ENCODE measurements around the gene CRAMP1.
"Not testable (repeated sequence)": the region's sequence is repeated elsewhere in the genome, so short reads cannot be mapped to it uniquely, and the experiment has no call there.

Gene CRAMP1

DNA sequence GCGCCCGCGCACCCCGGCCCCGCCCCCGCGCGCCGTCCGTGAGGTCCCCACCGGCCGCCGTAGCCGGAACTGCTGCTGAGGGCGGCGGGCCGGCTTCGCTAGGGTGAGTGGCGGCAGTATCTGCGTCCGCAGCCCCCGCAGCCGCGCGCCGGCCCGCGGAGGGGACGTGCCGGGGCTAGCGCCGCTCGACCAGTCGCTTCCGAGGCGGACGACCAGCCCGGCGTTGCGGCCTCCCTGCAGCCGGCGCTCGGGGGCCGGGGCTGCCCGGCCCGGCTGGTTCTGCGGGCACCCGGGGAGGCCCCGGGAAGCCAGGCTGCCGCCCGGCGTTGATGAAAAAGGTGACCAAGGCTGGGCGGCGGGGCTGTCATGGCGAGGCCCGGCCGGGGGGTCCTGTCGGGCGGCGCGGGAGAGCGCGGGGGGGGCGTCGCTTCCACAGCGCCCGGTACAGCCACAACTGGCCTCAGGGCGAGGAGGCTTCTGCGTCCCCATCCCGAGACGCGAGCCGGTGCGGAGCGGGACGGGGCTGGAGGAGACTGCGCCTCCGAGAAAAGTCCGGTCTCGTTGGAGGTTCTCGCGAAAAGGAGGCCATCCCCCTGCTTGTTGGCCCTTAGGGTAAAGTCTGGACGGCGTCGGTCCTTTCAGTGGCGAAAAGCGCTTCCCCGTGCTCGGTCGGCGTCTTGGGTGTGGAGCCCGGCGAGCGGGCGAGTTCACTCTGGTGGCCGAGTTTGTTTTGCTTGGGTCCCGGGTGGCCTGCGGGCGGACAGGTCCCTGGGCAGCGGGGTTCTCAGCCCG is at the start of gene CRAMP1:
CRAMP1 (plus strand) TSS at position 41 of the 792 bp plus-strand sequence. CDS start 2,280 bp downstream, outside the sequence.
- no peak for DNase-seq (ENCODE audit: low read depth in 1 of 2, low spot score in 1 of 2)

GRCh38 chr16:1563786-1564185 is 48.4 kb upstream of the CRAMP1 start:
- DNase-seq (ENCODE audit: low read depth in 1 of 2, low spot score in 1 of 2), result no peak

GRCh38 chr16:1564325-1564724 is 47.8 kb upstream of the CRAMP1 start:
- no peak for DNase-seq (ENCODE audit: low read depth in 1 of 2, low spot score in 1 of 2)

DNA sequence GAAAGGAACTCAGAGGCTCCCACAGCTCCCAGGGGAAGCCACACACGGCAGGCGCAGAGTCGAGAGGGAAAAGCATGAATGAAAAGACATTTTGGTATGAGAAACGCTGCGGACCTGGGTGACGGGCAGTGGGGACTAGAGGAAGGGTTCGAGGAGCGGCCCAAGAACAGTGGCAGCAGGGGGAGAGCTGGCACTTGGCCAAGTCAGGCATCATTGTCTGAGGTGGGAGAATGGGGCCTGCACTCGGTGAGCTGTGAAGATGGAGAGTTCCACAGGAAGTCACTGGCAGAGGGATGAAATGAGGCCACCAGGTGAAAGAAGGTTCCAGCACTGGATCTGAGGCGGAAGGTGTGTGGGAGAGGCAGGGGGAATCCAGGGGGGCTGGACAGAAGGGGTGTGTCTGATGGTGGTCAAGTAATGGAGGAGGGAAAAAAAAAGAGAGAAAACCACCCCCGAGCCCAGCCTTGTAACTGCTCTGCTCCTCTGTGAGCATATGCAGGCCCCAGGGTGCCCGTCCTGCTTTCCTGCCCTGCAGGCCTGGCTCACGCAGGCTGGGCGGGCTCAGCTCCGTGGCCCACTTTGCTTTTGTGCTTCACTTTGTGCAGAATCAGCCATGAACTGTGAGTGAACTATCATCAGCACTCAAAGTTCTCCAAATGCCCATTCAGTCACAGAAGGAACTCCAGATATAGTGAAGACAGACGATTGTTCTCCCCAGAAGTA is 46.9 kb upstream of the CRAMP1 start:
- DNase-seq (ENCODE audit: low read depth in 1 of 2, low spot score in 1 of 2), result no peak

- no peak for DNase-seq (ENCODE audit: low read depth in 1 of 2, low spot score in 1 of 2)
Measured at GRCh38 chr16:1567988-1568387, 44.2 kb upstream of the CRAMP1 start.

DNA sequence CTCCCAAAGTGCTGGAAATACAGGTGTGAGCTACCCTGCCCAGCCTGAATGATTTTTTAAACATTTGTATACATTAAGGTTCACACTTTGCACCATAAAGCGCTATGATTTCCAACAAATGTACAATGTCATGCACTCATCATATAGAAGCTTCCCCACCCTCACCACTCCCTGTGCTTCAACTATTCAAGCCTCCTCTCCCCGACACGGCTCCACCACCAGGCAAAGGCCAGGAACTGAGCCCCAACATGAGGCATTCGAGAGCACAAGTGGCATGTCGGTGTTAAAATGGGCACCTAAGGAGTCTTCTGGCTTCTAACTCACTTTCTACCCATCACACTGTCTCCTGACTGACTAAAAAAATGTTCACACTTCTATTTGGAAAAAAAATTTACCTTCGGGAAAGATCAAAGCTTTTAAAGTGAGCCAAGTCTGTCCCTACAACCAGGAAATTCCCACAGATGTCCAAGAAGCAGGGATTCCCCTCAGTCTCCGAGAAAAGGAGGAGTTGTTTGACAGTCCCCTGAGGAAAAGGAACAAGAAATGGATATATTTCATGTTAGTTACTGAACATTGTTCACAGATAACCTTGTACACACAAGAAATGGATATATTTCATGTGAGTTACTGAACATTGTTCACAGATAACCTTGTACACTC is 41.0 kb upstream of the CRAMP1 start:
- DNase-seq (ENCODE audit: low read depth in 1 of 2, low spot score in 1 of 2), result no peak

DNA sequence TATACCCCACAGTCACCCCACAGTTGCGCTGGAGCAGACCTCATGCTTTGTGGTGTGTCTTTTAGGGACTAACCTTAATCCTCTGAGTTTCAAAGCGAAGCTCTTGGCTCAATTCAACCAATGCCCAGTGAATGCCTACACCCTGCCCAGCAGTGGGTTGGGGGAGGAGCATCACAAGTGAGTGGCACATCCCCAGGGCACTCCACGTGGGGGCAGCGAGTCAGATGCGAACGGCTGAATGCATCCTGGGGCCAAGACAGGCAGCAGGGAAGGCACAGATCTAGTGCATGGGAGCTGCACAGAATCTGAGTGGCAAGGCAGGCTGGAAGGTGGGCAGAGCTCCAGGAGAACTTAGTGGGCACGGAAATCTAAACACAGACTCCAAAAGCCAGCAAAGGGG is 39.5 kb upstream of the CRAMP1 start:
- DNase-seq (ENCODE audit: low read depth in 1 of 2, low spot score in 1 of 2), result no peak

DNA sequence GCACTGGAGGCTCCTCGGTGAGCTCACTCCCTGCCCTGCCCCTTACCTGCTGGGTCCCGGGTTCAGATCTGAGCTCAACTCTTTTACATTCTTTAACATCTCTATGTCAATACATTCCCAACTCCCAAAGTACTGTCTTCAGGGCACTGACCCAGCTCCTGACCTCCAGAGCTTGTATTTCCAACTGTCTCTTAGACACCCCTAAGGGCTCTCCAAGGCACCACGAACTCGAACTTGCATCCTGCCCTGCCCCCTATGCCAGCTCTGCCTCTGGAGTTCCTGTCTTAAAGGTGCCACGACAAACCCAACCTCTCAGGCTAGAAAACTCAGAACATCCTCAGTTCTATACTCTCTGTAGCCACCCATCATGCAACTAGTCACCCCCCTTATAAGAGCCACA is 38.9 kb upstream of the CRAMP1 start:
- DNase-seq (ENCODE audit: low read depth in 1 of 2, low spot score in 1 of 2), result no peak

DNA sequence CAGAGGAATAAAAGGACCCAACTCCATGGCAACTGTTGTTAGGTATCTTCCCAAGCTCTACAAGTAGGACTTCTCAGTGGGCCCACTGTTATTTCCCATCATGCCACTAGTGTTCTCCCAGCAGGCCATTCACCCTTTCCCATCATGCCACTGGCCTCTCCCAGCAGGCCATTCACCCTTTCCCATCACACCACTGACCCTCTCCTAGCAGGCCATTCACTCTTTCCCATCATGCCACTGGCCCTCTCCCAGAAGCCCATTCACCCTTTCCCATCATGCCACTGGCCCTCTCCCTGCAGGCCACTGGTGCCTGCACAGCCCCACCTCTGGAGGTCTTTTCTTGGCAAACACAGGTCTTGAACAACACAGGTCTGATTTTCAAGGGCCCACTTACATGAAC is 36.6 kb upstream of the CRAMP1 start:
- DNase-seq (ENCODE audit: low read depth in 1 of 2, low spot score in 1 of 2), result no peak

DNA sequence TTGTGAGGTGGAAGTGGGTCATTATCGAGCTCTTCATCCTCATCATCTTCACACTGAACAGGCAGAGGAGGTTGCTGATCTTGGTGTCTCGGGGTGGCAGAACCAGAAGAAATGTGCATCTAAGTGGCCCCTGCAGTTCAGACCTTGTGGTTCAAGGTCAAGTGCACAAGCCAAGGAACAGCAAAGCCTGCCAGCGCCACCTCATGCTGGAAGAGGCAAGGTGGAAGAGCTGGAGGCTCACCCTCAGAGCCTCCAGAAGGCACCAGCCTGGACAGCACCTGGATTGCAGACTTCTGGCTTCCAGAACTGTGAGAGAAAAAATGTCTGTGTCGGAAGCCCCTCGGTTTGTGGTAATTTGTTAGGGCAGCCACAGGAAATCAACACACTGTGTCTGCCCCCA is 32.9 kb upstream of the CRAMP1 start:
- no peak for DNase-seq (ENCODE audit: low read depth in 1 of 2, low spot score in 1 of 2)

GRCh38 chr16:1580256-1580655 is 31.9 kb upstream of the CRAMP1 start:
- no peak for DNase-seq (ENCODE audit: low read depth in 1 of 2, low spot score in 1 of 2)

DNA sequence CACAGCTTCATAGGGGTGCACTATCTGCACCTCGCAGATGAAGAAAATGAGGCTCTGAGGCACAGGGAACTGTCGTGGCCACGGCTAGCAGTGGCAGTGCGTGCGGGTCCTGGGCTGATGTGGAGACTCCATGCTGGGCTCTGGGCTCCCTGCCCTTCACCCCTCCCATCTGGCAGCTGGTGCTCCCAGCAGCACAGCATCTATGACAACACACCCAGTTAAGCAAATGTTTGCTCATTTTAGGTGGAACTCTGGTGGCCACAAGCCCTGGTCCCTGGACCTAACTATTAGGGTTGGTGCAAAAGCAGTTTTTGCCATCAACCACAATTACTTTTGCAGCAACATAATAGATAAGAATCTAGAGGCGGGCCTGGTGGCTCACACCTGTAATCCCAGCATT is 31.2 kb upstream of the CRAMP1 start:
- DNase-seq (ENCODE audit: low read depth in 1 of 2, low spot score in 1 of 2), result no peak

DNA sequence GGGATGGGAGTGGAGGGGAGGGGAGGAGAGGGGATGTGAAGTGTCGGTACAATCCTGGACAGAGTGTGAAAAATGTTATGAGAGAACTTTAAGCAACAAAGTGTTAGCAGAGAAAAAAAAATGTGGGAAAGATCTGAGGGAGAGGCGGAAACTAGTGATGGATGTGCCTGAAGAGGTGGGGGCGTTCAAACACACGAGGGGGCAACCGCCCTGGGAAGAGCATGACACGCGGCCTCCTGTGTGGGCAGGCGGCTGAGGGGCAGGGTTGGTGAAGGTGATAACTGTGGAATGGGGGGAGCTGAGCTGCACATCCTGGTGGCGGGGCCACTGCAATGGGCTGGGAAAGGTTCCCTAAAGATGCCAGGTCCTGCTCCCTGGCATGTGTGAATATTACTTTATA is 30.4 kb upstream of the CRAMP1 start:
- DNase-seq (ENCODE audit: low read depth in 1 of 2, low spot score in 1 of 2), result no peak

- no peak for DNase-seq (ENCODE audit: low read depth in 1 of 2, low spot score in 1 of 2)
Measured at GRCh38 chr16:1583180-1583579, 29.0 kb upstream of the CRAMP1 start.

- no peak for DNase-seq (ENCODE audit: low read depth in 1 of 2, low spot score in 1 of 2)
Measured at GRCh38 chr16:1584926-1585484, 27.2 kb upstream of the CRAMP1 start.

DNA sequence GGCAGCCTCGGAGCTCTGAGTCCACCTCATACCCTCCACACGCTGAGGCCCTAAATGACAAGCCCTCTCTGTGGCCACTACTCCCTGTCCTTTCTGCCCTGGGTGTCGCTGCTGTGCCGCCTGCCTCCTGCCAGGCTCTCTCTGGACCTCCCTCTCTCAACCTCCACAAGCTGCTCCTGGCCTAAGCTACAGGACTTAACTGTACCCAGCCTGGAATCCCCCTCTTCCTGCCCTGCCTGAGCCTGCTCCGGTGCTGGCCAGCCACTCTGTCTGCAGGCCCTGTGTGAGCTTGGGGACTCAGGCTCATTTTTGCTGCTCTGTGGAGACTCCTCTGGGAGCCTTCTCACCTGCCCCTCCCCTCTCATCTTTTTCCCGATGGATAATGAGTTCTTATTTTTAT is 21.8 kb upstream of the CRAMP1 start:
- DNase-seq (ENCODE audit: low read depth in 1 of 2, low spot score in 1 of 2), result no peak

- DNase-seq (ENCODE audit: low read depth in 1 of 2, low spot score in 1 of 2), result no peak
Measured at GRCh38 chr16:1590930-1591705, 21.0 kb upstream of the CRAMP1 start.

DNA sequence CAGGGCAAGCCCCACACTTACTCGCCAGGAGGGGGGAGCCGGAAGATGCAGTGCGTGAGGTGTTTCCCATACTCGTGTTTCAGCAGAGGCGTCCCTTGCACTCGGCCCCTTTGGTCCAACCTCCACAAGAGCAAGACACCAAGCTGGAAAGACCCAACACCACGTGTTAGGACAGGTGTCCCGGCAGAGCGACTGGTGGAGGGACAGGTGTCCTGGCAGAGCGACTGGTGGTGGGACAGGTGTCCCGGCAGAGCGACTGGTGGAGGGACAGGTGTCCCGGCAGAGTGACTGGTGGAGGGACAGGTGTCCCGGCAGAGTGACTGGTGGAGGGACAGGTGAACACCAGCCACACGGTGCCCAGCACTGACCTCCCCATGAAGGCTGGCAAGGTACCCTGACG is 19.7 kb upstream of the CRAMP1 start:
- DNase-seq (ENCODE audit: low read depth in 1 of 2, low spot score in 1 of 2), result no peak

DNA sequence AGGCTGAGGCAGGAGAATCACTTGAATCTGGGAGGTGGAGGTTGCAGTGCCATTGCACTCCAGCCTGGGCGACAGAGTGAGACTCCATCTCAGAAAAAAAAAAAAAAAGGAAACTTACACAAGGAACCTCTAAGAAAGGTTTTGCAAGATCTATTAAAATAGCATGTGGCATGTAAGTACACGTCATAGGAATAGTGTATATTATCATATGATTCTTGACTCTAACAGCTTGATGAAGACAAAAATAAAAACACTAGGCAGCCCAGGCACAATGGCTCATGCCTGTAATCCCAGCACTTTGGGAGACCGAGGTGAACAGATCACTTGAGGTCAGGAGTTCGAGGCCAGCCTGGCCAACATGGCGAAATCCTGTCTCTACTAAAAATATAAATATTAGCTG is 16.6 kb upstream of the CRAMP1 start:
- not testable (repeated sequence) for DNase-seq (ENCODE audit: low read depth in 1 of 2, low spot score in 1 of 2)

DNA sequence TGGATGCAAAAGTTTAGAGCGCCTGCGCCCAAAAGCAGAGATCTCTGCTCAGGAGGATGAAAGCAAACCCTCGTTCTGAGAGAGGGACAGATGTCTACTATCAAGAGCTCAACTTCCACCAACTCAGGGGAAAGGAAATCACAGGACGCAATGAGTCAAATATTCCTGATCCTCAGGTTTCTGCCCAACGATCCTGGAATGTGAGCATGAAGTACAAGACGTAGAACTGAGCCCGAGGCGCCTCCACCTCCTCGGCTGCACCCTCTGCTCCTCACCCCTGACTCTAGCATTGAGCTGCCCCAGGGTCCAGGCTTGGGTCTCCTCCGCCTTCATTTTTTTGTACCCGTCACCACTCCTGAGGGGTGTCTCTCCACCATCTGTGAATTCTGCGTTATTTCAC is 15.6 kb upstream of the CRAMP1 start:
- no peak for DNase-seq (ENCODE audit: low read depth in 1 of 2, low spot score in 1 of 2)

GRCh38 chr16:1597154-1597553 is 15.0 kb upstream of the CRAMP1 start:
- no peak for DNase-seq (ENCODE audit: low read depth in 1 of 2, low spot score in 1 of 2)

All from activated CD4-positive, alpha-beta T cell treated with anti-CD3 and anti-CD28 coated beads, Interleukin-2, amount 50 U/mL, for 24 hours (primary cell).